GM20431 (cell line): ENCODE results near the gene NID1.

Experiments used
- in situ Hi-C: fragments of 300-500 bp; cut with MseI, MboI; formaldehyde crosslinking; loops from one replicate; pipeline ENCODE4 v1.15.0; 2020; ENCODE audit warnings: low sequenced_read_pairs; ENCODE audit not compliant: unreplicated experiment

Gene NID1, protein sequence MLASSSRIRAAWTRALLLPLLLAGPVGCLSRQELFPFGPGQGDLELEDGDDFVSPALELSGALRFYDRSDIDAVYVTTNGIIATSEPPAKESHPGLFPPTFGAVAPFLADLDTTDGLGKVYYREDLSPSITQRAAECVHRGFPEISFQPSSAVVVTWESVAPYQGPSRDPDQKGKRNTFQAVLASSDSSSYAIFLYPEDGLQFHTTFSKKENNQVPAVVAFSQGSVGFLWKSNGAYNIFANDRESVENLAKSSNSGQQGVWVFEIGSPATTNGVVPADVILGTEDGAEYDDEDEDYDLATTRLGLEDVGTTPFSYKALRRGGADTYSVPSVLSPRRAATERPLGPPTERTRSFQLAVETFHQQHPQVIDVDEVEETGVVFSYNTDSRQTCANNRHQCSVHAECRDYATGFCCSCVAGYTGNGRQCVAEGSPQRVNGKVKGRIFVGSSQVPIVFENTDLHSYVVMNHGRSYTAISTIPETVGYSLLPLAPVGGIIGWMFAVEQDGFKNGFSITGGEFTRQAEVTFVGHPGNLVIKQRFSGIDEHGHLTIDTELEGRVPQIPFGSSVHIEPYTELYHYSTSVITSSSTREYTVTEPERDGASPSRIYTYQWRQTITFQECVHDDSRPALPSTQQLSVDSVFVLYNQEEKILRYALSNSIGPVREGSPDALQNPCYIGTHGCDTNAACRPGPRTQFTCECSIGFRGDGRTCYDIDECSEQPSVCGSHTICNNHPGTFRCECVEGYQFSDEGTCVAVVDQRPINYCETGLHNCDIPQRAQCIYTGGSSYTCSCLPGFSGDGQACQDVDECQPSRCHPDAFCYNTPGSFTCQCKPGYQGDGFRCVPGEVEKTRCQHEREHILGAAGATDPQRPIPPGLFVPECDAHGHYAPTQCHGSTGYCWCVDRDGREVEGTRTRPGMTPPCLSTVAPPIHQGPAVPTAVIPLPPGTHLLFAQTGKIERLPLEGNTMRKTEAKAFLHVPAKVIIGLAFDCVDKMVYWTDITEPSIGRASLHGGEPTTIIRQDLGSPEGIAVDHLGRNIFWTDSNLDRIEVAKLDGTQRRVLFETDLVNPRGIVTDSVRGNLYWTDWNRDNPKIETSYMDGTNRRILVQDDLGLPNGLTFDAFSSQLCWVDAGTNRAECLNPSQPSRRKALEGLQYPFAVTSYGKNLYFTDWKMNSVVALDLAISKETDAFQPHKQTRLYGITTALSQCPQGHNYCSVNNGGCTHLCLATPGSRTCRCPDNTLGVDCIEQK

GRCh38 chr1:236064674-236065508, at the start of gene NID1:
Gene NID1 (minus strand): TSS chr1:236065090. CDS start chr1:236065079, 11 bp downstream.
- in situ Hi-C loops: no loop called here

GRCh38 chr1:236114076-236114747, 49.3 kb upstream of the NID1 start:
- in situ Hi-C loops: loop anchor here (25.0 kb wide), 1 partner anchor 198 kb away; no protein-coding TSS in a partner anchor

- in situ Hi-C loops: loop anchor here (25.0 kb wide), 1 partner anchor 199 kb away; no protein-coding TSS in a partner anchor
These were observed 48.6 kb upstream of the NID1 start for GRCh38 chr1:236113324-236114032.

- in situ Hi-C loops: loop anchor here (25.0 kb wide), 1 partner anchor 200 kb away; no protein-coding TSS in a partner anchor
These were observed 47.4 kb upstream of the NID1 start for GRCh38 chr1:236112332-236112627.

- in situ Hi-C loops: loop anchor here (25.0 kb wide), 1 partner anchor 201 kb away; no protein-coding TSS in a partner anchor
These were observed 46.8 kb upstream of the NID1 start for GRCh38 chr1:236111527-236112331.

- in situ Hi-C loops: loop anchor here (25.0 kb wide), 1 partner anchor 202 kb away; no protein-coding TSS in a partner anchor
These were observed 45.2 kb upstream of the NID1 start for GRCh38 chr1:236110137-236110536.

DNA sequence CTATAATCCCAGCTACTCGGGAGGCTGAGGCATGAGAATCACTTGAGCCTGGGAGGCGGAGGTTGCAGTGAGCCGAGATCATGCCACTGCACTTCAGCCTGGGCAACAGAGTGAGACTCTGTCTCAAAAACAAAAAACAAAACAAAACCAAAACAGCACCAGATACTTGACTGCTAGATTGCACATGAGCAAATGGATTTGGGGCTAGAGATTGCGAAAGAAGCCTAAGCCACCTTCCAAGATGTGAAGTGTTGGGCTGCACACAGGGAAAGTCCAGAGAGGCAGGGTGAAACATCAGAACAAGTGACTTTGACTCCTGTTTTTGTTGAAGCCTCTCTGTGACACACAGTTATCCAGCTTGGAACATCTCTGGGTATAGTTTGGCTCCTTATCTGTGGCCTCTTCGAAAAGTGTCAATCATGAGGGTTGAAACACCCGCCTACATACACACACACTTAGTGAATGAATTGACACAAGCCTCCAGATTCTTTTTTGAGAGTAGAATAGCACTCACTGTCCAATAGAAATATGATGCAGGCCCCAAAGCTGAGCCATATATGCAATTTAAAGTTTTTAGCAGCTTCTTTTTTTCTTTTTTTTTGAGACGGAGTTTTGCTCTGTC, 43.2 kb upstream of the NID1 start:
- in situ Hi-C loops: loop anchor here (10.0 to 25.0 kb wide), 2 partner anchors 204 to 387 kb away; no protein-coding TSS in a partner anchor

- in situ Hi-C loops: loop anchor here (10.0 to 25.0 kb wide), 2 partner anchors 205 to 387 kb away; no protein-coding TSS in a partner anchor
These were observed 42.4 kb upstream of the NID1 start for GRCh38 chr1:236107121-236107907.

DNA sequence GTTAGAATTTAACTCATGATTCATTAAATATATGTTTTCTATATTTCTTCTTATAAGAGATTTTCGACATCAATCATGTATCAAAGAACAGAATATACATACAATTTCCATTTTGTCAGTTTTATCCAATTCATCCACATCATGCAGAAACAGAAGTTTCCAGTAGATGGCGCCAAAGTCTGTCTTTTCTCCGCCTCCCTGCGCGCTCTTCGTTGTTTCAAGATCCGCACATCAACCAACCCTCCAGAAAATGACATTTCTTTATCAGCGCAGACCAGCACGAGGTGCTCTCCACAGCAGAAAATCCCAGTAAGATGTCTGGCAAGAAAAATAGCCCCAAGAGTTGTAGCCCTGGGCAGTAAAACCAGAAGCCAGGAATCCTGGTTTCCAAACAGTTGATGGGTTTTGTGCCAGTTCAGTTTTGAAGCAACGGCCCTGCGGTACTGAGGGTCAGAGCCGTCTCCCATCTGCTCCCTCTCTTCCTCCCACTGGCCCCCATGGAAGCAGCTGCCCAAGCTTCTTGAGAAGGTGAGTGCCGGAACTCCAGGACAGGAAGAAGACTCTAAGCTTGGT, 38.8 kb upstream of the NID1 start:
- in situ Hi-C loops: loop anchor here (10.0 to 25.0 kb wide), 2 partner anchors 209 to 391 kb away; no protein-coding TSS in a partner anchor

DNA sequence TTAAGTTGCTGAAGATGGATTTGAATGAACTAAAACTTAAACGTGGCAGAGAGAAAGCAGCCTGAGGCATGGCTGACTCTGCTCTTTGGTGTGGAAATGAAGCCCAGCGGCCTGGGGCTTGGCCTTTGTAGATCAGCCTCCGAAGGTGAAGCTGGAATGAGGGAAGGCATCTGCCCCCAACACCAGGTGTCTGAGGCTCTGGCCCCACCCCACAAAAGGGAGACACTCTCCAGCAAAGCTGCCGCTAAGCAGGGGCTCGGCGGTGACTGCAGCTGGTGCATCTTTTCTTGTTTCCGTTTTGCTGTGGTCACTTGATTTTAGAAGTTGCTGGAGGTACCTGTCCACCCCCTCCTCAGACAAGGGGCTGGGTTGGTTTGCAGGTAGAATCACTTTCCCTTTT, 38.2 kb upstream of the NID1 start:
- in situ Hi-C loops: loop anchor here (10.0 to 25.0 kb wide), 2 partner anchors 209 to 392 kb away; no protein-coding TSS in a partner anchor

DNA sequence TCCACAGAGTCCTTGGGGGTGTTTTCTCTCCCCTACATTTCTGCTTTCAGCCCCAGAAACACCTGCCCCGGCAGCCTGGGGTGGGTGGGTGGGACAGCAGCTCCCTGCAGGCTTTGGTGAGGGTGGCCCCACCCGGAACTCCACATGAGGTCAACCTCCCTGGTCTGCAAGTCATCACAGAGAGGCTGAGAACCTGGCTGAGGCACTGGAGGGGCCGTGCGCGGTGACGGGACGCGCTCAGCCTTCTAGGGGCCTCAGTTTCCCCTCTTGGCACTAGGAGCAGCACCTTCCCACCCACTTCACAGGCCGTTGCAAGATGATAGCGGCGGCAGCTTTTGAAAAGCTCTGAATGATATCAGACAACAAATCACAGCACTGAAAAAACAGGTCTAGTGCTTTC, 37.7 kb upstream of the NID1 start:
- in situ Hi-C loops: loop anchor here (10.0 to 25.0 kb wide), 2 partner anchors 210 to 392 kb away; no protein-coding TSS in a partner anchor

DNA sequence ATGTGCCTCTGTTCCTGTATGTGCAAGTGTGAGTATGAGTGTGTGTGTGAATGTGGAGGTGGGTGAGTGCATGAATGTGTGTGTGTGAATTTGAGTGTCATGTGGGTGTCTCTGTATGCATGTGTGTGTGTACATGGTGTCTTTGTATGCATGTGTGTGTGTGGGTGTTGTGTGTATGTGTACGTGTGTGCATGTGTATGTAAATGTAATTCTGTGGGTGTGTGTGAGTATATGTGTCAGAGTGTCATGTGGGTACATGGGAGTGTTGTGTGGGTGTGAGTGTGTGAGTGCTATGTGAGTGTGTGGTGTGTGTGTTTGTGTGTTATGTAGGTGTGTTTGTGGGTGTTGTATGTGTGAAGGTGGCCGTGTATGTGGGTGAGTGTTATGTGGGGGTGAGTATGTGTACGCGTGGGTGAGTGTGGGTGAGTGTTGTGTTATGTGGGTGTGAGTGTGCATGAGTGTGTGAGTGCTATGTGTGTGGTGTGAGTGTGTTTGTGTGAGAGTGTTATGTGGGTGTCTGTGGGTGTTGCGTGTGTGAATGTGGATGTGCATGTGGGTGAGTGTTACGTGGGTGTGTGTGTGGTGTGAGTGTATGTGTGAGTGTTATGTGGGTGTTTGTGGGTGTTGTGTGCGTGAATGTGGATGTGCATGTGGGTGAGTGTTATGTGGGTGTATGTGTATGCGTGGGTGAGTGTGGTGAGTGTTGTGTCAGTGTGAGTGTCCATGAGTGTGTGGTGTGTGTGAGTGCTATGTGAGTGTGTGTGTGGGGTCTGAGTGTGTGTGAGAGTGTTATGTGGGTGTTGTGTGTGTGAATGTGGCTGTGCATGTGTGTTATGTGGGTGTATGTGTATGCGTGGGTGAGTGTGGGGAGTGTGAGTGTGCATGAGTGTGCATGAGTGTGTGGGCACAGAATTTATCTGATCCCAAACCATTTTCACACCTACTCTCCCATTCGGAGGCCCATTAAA, 36.6 kb upstream of the NID1 start:
- in situ Hi-C loops: loop anchor here (10.0 to 25.0 kb wide), 2 partner anchors 211 to 393 kb away; no protein-coding TSS in a partner anchor

DNA sequence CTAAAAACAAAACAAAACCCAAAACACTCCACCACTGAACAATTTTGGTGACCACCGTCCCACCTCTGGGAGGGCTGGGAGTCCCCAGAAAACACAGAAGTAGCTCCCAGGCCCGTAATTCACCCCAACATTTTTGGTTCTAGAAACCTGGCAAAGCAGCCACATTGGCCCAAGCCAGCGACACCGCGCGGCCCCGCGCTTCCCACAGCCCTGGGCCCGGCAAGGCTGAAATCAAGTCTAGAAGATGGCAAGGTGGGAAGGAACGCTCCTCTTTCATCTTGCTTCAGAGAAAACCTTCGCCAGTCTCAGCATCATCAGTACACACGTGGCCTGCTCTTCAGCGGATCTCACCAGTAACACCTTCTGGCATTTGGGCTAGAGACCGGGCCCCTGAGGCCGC, 35.9 kb upstream of the NID1 start:
- in situ Hi-C loops: loop anchor here (10.0 to 25.0 kb wide), 2 partner anchors 212 to 394 kb away; no protein-coding TSS in a partner anchor

GRCh38 chr1:236099355-236099974, 34.6 kb upstream of the NID1 start:
- in situ Hi-C loops: no loop called here
